HG02798 (cell line): Measurements from ENCODE around the gene INSC.

Source experiments
- ATAC-seq: cut with Tn5 transposase; IDR thresholded peaks from one replicate; pipeline ENCODE4 v1.9.1; 2021; ENCODE audit warnings: mild to moderate bottlenecking; ENCODE audit not compliant: unreplicated experiment, poor library complexity

Gene INSC

GRCh38 chr11:15266999-15267398, 152.3 kb downstream of the INSC start:
- no peak for ATAC-seq

- no peak for ATAC-seq
Observed at GRCh38 chr11:15268598-15268997, 153.9 kb downstream of the INSC start.

GRCh38 chr11:15275141-15275540, 160.4 kb downstream of the INSC start:
- ATAC-seq: no peak

- ATAC-seq: no peak
Observed at GRCh38 chr11:15276621-15277020, 161.9 kb downstream of the INSC start.

- ATAC-seq: no peak
Observed at GRCh38 chr11:15278128-15278527, 163.4 kb downstream of the INSC start.

GRCh38 chr11:15280393-15280792, 165.7 kb downstream of the INSC start:
- ATAC-seq: no peak

GRCh38 chr11:15282754-15283153, 168.0 kb downstream of the INSC start:
- no peak for ATAC-seq

- no peak for ATAC-seq
Observed at GRCh38 chr11:15286465-15286864, 171.7 kb downstream of the INSC start.

- ATAC-seq: no peak
Observed at GRCh38 chr11:15288863-15289262, 174.1 kb downstream of the INSC start.

GRCh38 chr11:15289723-15290122, 175.0 kb downstream of the INSC start:
- no peak for ATAC-seq

GRCh38 chr11:15291885-15292284, 177.2 kb downstream of the INSC start:
- ATAC-seq: no peak

GRCh38 chr11:15293975-15294620, 179.4 kb downstream of the INSC start:
- ATAC-seq: no peak

- ATAC-seq: no peak
Observed at GRCh38 chr11:15295695-15296094, 181.0 kb downstream of the INSC start.
